MCF 10A (cell line): ENCODE data around the gene LHX6. TPM values are rescaled to one million over a fixed set of nuclear protein-coding genes. Genes with fewer than 3 reads are reported as not detected.

Experiments
- BruUV-seq: library from RNA; stranded (reverse); fragments of 400-500 nt; replicated peaks from 2 replicates; lab custom pipeline; 2021; lab: Mats Ljungman, UMichigan
- CTCF ChIA-PET: fragments of 300-600 bp; sonication (Branson Sonifier 250); formaldehyde crosslinking; extraction: SDS; loops from one replicate; lab custom pipeline; 2021; ENCODE audit warnings: antibody characterized with exemption, inconsistent platforms; lab: Yijun Ruan, JAX
- POLR2A ChIA-PET: fragments of 300-600, 350-650 bp; sonication (Branson Sonifier 250); formaldehyde crosslinking; extraction: SDS; loops from one replicate; lab custom pipeline; 2020; ENCODE audit warnings: antibody characterized with exemption, inconsistent platforms; lab: Yijun Ruan, JAX
- DNase-seq: peaks from one replicate; pipeline ENCODE4 v3.0.0-alpha.2; 2018; ENCODE audit not compliant: unreplicated experiment
- H3K27ac Mint-ChIP-seq: one replicate; pipeline ENCODE4 v1.8.0; 2022; ENCODE audit warnings: mild to moderate bottlenecking, low read depth, mixed read lengths; ENCODE audit not compliant: unreplicated experiment
- H3K27me3 Mint-ChIP-seq: one replicate; pipeline ENCODE4 v1.8.0; 2022; ENCODE audit warnings: mixed read lengths; ENCODE audit not compliant: insufficient read depth, unreplicated experiment
- H3K36me3 Mint-ChIP-seq: one replicate; pipeline ENCODE4 v1.8.0; 2022; ENCODE audit warnings: mild to moderate bottlenecking, moderate library complexity, mixed read lengths; ENCODE audit not compliant: insufficient read depth, unreplicated experiment
- H3K4me1 Mint-ChIP-seq: one replicate; pipeline ENCODE4 v1.8.0; 2022; ENCODE audit warnings: mixed read lengths; ENCODE audit not compliant: insufficient read depth, unreplicated experiment
- H3K4me3 Mint-ChIP-seq: one replicate; pipeline ENCODE4 v1.8.0; 2022; ENCODE audit warnings: mild to moderate bottlenecking, moderate library complexity, mixed read lengths; ENCODE audit not compliant: unreplicated experiment
- H3K9me3 Mint-ChIP-seq: one replicate; pipeline ENCODE4 v1.8.0; 2022; ENCODE audit warnings: mixed read lengths; ENCODE audit not compliant: unreplicated experiment
- CTCF ChIP-seq: fragments of 200-600 bp; IDR thresholded peaks from one replicate; pipeline ENCODE4 v1.8.0; 2022; ENCODE audit warnings: antibody characterized with exemption, mild to moderate bottlenecking; ENCODE audit not compliant: unreplicated experiment
- intact Hi-C: fragments of 100-400 bp; cut with micrococcal nuclease; formaldehyde crosslinking; loops from 2 replicates; pipeline ENCODE4 v1.14.1; 2022
- total RNA-seq: library from RNA; stranded (reverse); gene quantifications from 2 replicates; pipeline ENCODE4 v1.2.3, GENCODE V29; 2022

Gene LHX6
- total RNA-seq, 1 experiment from 2014 or later, result 0.26 TPM

- no peak for DNase-seq
- intact Hi-C loops, result no loop called here
- Mint-ChIP-seq H3K36me3 (no peaks in the 10 kb centered on the region), H3K4me1 (no peaks in the 10 kb centered on the region), H3K27me3 (no peaks in the 10 kb centered on the region), H3K9me3 (no peaks in the 10 kb centered on the region), H3K4me3 (no peak overlapping the region), H3K27ac (no peak overlapping the region)
- TF ChIP-seq CTCF, result no peak
- POLR2A ChIA-PET, result interaction anchor here (0.6 kb wide), 1 partner anchor 1484 kb away, joined by 4 read pairs; no protein-coding TSS in a partner anchor
- CTCF ChIA-PET, result no interaction called here
- BruUV-seq, result no TSS peak
Observed at GRCh38 chr9:122190597-122191381, 38.0 kb downstream of the LHX6 start.

GRCh38 chr9:122188369-122188768 is 40.4 kb downstream of the LHX6 start:
- no peaks in the 10 kb centered on the region for H3K4me1 Mint-ChIP-seq
- CTCF ChIA-PET, result interaction anchor here (0.6 kb wide), 1 partner anchor 327 kb away, joined by 3 read pairs; no protein-coding TSS in a partner anchor
- H3K27ac Mint-ChIP-seq, result no peak overlapping the region
- DNase-seq, result no peak
- no peak for TF ChIP-seq CTCF
- no TSS peak for BruUV-seq
- POLR2A ChIA-PET, result no interaction called here
- no peaks in the 10 kb centered on the region for H3K9me3 Mint-ChIP-seq
- H3K4me3 Mint-ChIP-seq, result no peak overlapping the region
- peaks cover 6% of the 10 kb centered on the region for H3K27me3 Mint-ChIP-seq
- intact Hi-C loops, result no loop called here
- H3K36me3 Mint-ChIP-seq, result no peaks in the 10 kb centered on the region

DNA sequence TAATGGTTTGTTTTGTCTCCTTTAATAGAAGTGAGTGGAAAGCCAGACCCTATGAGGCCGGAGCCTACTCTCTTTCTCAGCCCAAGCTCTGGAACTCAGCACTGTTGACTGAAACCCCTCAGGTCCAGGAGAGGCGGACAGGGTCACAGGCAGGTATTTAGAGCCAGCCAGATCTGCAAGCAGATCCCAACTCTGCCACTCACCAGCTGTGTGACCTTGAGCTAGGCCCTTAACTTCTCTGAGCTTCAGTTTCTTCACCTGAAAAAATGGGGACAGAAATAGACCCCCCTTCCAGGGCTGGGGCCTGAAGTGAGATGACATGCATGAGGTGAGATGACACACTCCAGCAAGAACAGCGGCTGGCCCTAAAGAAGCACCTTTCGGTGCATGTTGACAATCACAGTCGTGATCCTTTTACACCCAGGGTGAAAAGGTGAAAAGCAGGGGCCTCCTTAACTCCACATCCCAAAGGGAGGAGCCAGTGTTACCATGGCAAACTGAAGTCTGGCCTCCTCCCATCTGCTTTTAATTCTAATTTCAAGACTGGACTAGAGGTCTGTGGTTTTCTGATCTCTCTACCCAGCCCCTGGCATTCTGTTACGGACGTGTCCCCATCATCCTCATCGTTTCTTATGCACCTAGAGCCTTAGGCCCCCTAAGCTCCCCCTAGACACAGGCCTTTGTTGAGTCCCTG is 41.8 kb downstream of the LHX6 start:
- BruUV-seq, result no TSS peak

More for the DNA sequence above, 41.8 kb downstream of the LHX6 start:
- intact Hi-C loops, result no loop called here
- TF ChIP-seq CTCF, result no peak
- H3K27ac Mint-ChIP-seq, result no peak overlapping the region
- peaks cover 14% of the 10 kb centered on the region for H3K27me3 Mint-ChIP-seq
- H3K4me3 Mint-ChIP-seq, result no peak overlapping the region
- H3K9me3 Mint-ChIP-seq, result no peaks in the 10 kb centered on the region
- ChIA-PET POLR2A (interaction anchor here (0.7 kb wide), 1 partner anchor 320 kb away, joined by 3 read pairs; no protein-coding TSS in a partner anchor), CTCF (interaction anchor here (1.2 kb wide), 1 partner anchor 88 kb away, joined by 4 read pairs; no protein-coding TSS in a partner anchor)
- DNase-seq, result no peak
- H3K4me1 Mint-ChIP-seq, result no peaks in the 10 kb centered on the region
- H3K36me3 Mint-ChIP-seq, result no peaks in the 10 kb centered on the region
